SH-SY5Y (cell line): ENCODE data around the gene ZSCAN10.

ENCODE experiments used
- GATA2 ChIP-seq: IDR thresholded peaks from 2 replicates; pipeline ENCODE4 v1.6.1; 2011; ENCODE audit warnings: mild to moderate bottlenecking, low read depth, low read length
- GATA3 ChIP-seq: IDR thresholded peaks from 2 replicates; pipeline ENCODE4 v1.6.1; 2011; ENCODE audit warnings: low read depth, mild to moderate bottlenecking, low read length, moderate library complexity

- no peak for TF ChIP-seq GATA2
- no peak for TF ChIP-seq GATA3
Measured at GRCh38 chr16:3121851-3122467, 22.9 kb upstream of the ZSCAN10 start.
